Thyroid gland (tissue), 4 donors: Measurements from ENCODE around the gene CENPM.

Source experiments
- POLR2A ChIP-seq, 2 donors: fragments of 450-650 bp; IDR thresholded peaks; one replicate each; pipeline ENCODE4 v1.6.1; 2017; ENCODE audit warnings: antibody characterized with exemption in 2 of 2, mild to moderate bottlenecking in 2 of 2, moderate library complexity in 1 of 2
- TF ChIP-seq, protein P1 (sequence below), 6 experiments: fragments of 200-600 bp in 3 of 6; fragments of 450-650 bp in 3 of 6; sonication (generic) in 3 of 6; IDR thresholded peaks; one replicate each; pipeline ENCODE4 v1.5.1; 2016 to 2019; ENCODE audit warnings: antibody characterized with exemption in 6 of 6, mild to moderate bottlenecking in 2 of 6, inconsistent platforms in 1 of 6, moderate library complexity in 1 of 6

DNA sequence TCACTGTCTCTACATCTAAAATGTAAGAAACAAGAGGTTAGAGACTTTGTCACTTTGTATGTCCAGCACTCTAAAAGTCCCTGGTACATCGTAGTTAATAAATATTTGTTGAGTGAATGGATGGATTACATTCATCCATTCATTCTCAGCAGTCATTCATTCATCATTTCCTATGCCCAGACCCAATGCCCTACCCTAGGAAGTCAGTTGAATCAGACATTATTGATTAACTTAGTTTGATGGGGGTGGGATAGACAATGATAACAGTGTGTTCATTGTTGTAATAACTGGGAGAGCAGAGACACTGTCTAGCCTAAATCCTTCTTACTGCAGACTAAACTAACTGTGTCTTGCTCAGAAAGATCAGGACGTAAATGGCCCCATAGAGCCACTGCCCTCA lies 1.2 kb upstream of the CENPM start:
- TF ChIP-seq, protein P1, sequence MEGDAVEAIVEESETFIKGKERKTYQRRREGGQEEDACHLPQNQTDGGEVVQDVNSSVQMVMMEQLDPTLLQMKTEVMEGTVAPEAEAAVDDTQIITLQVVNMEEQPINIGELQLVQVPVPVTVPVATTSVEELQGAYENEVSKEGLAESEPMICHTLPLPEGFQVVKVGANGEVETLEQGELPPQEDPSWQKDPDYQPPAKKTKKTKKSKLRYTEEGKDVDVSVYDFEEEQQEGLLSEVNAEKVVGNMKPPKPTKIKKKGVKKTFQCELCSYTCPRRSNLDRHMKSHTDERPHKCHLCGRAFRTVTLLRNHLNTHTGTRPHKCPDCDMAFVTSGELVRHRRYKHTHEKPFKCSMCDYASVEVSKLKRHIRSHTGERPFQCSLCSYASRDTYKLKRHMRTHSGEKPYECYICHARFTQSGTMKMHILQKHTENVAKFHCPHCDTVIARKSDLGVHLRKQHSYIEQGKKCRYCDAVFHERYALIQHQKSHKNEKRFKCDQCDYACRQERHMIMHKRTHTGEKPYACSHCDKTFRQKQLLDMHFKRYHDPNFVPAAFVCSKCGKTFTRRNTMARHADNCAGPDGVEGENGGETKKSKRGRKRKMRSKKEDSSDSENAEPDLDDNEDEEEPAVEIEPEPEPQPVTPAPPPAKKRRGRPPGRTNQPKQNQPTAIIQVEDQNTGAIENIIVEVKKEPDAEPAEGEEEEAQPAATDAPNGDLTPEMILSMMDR (IDR thresholded peaks at IDR 0.05): no peak
- TF ChIP-seq POLR2A (IDR thresholded peaks at IDR 0.05): no peak
